Uterus (tissue), 2 donors: ENCODE data around the gene SLC6A18.

ENCODE experiments used
- CTCF ChIP-seq, 4 experiments: fragments of 200-600 bp in 2 of 4; fragments of 450-650 bp in 2 of 4; sonication (generic) in 2 of 4; IDR thresholded peaks; one replicate each; pipeline ENCODE4 v1.5.1; 2016 to 2019; ENCODE audit warnings: antibody characterized with exemption in 4 of 4, mild to moderate bottlenecking in 2 of 4, moderate library complexity in 1 of 4
- POLR2A ChIP-seq, 2 donors: fragments of 450-650 bp; IDR thresholded peaks; one replicate each; pipeline ENCODE4 v1.6.1; 2016; ENCODE audit warnings: antibody characterized with exemption in 2 of 2, mild to moderate bottlenecking in 1 of 2, moderate library complexity in 1 of 2

GRCh38 chr5:1220351-1220750, 4.8 kb upstream of the SLC6A18 start:
- no peak for TF ChIP-seq CTCF (IDR thresholded peaks at IDR 0.05)
- TF ChIP-seq POLR2A (IDR thresholded peaks at IDR 0.05) = no peak
